ENCODE data around the gene TTLL13. TPM values are rescaled to one million over a fixed set of nuclear protein-coding genes. Genes with fewer than 3 reads are reported as not detected.

The TTLL13 gene
- total and polyA plus RNA-seq, 2 of the 8 experiments (the other 6 are each of a cell fraction or from before 2014, with no cell fraction given) = 0.03 TPM; not detected in 1

- TF ChIP-seq, protein P1, sequence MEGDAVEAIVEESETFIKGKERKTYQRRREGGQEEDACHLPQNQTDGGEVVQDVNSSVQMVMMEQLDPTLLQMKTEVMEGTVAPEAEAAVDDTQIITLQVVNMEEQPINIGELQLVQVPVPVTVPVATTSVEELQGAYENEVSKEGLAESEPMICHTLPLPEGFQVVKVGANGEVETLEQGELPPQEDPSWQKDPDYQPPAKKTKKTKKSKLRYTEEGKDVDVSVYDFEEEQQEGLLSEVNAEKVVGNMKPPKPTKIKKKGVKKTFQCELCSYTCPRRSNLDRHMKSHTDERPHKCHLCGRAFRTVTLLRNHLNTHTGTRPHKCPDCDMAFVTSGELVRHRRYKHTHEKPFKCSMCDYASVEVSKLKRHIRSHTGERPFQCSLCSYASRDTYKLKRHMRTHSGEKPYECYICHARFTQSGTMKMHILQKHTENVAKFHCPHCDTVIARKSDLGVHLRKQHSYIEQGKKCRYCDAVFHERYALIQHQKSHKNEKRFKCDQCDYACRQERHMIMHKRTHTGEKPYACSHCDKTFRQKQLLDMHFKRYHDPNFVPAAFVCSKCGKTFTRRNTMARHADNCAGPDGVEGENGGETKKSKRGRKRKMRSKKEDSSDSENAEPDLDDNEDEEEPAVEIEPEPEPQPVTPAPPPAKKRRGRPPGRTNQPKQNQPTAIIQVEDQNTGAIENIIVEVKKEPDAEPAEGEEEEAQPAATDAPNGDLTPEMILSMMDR (IDR thresholded peaks at IDR 0.05; ENCODE audit: control extremely low read depth in 1 of 3, insufficient read depth in 1 of 3, low read depth in 1 of 3, low read length in 3 of 3) = peak; percentile 81 to 95 (median 94)
- TF ChIP-seq TEAD4 (IDR thresholded peaks at IDR 0.05; ENCODE audit: low read depth, low read length) (0 out of 2 replicates have a peak, but pooled peaks have one; percentile 46), MAX (IDR thresholded peaks at IDR 0.05) (peak; percentile 69)
These were observed 43.9 kb downstream of the TTLL13 start (continued) for GRCh38 chr15:90293040-90293810.
